GM21367 (cell line): Measurements from ENCODE around the gene ACO1.

Experiments used
- ATAC-seq: cut with Tn5 transposase; IDR thresholded peaks from one replicate; pipeline ENCODE4 v1.9.1; 2021; ENCODE audit not compliant: unreplicated experiment

The ACO1 gene

DNA sequence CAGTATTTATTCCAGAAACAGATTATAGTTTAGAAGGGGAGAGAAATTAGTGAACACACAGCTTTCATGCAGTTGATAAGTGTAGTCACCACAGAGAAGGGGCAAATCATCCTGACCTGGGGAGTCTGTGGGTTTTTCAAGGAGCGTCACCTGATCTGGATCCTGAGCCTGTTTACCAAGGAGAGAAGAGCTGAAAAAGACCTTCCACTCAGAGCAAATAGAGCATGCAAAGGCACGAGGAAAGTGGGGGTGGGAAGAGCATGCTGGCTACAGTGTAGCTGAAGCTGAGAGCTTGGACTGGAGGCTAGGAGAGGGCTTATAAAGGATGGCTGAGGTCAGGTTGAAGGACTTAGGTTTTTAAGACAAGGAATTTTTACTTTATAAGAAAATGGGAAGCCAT, 30.4 kb downstream of the ACO1 start:
- ATAC-seq, result no peak

DNA sequence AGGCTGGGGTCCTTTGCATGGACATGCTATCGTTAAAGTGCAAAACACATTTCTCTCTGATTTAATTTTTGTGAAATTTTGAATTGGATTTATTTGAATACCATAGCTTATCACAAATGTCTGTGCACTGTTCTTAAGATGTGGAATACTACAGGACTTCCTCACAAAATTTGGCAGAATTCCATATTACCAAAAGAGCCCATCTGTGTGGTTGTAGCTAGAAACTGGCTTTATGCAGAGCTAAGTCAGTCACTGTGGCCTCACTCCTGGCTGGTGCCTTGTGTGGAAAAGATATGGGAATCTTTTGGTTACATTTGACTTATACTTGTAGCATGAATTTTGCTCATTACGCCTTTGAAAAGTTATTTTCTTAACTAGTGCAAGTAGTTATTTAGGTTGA, 35.5 kb downstream of the ACO1 start:
- ATAC-seq, result no peak

DNA sequence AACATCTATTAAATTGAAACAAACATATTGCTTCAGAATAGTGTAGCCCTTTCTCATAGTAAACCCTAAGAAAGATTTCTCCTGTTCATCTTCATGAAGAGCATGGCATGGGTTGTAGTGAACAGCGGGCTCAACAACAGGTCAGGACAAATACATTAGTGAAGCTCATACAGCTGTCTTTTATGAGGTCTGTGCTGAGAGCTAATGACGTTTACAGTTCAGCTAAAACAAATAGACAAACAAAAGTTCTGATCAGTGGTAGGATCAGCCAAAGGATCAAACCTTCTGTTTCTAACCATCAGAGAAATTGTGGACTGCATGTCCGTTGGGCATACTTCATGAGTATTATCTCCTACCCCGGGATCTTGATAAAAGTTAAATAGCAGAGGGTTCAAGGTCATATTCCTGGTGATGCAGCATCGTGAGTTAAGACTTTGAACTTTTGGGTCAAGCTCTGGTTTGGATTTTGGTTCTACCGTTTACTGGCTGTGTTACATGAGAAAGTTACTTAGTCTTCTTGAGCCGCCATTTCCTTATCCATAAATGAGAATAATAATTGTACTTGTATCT, 37.9 kb downstream of the ACO1 start:
- no peak for ATAC-seq

DNA sequence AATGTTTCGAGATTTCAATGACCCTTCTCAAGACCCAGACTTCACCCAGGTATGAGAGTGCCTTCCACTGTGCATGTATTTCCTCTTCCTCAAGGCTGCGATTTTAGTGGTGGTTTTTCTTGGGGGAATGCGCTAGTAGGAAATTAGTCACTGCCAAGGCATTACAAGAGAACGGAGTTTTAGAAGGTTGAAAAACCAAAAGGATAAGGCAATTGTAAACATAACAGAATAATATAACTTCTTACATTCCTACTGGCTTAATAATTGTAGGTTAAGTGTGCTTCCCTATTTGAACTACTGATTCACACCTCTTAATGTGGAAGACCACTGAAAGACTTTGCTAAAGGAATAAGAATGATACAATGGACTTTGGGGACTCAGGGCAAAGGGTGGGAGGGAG, 38.9 kb downstream of the ACO1 start:
- ATAC-seq, result no peak

DNA sequence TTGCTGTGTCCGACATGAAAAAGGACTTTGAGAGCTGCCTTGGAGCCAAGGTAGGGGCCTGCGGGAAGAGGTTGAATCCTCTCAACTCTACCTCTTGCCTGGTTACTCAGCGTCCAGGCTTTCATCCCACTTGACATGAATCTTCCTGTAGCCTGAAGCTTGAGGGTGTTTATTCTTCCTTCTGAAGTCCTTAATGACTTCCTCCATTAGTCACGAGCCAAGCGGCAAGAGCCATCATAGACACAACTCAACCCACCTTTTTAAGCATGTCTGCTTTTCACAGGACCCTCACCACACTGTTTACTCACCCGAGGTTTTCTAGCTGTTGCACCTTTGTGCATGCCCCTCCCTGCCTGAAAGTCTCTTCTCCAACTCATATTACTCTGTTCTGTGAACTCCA, 40.2 kb downstream of the ACO1 start:
- no peak for ATAC-seq

DNA sequence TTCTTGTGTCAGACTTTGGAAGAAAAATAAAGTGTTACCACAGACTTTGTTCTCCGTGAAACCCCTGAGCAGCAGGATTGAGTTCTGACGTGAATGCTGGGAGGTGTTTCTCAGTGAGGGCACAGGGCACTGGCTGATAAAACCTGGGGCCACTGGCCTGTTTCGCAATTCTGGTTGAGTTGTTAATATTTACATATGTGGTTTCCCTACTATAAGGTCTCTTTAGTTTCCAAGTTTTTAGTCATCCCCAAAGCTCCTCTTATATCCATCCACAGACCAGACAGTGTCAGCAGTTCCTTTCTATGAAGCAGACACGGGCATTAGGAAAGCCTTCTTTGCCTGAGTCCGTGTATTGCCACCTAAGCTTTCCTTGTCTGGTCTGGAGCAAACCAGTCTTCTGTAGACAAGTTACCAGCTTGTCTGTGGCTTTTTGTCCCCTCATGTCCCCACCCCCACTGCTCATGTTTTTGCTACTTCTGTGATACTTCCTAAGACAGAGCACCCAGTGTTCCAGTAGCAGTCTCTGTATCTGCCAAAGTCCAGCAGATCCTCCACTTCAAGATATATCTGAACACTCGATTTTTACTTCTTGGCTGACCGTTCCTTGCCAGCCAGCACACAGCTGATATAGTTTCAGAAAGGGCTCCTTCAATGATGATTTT, 42.0 kb downstream of the ACO1 start:
- ATAC-seq, result no peak

DNA sequence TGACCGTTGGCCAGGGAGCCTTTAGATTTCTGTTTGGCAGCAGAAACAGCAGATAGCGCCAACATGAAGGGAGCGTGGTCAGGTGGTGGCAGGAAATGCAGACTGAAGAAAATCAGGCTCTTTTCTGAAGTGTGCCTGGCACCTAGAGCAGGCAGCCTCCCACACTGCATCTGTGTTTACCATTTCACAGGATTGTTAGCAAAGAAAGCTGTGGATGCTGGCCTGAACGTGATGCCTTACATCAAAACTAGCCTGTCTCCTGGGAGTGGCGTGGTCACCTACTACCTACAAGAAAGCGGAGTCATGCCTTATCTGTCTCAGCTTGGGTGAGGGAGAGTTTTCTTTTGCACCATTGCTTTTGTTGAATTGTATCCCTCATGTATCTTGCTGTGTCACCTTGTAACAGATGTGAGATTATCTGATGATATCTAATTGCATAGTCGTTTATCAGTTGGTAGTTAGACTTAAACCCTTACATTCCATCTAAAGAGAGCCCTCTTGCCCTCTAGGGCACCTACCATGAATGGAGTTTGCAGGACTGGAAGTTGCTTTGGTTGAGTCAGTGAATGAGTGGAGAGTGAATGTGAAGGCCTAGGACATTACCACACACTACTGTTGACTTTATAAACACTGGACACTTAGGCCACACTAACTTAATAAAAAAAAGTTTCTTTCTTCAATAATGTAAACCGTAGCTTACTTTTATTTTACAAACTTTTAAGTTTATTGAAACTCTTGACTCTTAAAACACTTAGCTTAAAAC, 42.8 kb downstream of the ACO1 start:
- no peak for ATAC-seq

DNA sequence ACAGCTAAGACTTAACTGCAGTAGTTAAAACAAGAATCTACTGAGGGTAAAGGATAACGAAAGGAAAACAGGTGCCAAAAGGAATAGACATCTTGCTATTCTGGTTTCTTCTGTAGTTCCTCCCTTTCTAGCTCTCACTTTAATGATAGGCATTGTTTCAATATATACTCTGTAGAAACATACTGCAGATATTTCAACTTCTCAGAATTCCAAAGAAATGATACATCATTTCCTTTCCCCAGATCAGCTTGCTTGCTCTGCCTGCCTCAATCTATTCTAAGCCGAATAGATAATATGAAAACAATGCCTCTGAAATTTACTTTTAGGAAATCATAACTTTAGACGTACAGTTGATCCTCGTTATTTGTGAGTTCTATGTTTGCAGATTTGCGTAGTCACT, 46.3 kb downstream of the ACO1 start:
- ATAC-seq, result no peak

DNA sequence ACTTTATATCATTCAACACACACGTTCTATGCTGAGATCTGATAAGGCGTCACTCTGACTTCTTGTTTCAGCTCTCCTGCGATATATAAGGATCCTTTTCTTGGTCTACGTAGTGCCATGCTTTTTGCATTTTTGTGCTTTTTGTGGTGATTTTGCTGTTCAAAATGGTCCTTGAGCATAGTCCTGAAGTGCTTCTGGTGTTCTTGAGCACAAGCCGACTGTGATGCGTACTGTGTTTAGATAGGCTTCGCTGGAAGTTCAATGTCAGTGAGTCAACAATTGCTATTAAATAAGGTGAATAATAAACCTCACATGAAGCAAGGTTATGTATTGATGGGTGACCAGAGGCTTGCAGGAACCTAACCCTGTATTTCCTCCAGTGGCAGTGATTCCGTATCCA, 46.8 kb downstream of the ACO1 start:
- no peak for ATAC-seq

DNA sequence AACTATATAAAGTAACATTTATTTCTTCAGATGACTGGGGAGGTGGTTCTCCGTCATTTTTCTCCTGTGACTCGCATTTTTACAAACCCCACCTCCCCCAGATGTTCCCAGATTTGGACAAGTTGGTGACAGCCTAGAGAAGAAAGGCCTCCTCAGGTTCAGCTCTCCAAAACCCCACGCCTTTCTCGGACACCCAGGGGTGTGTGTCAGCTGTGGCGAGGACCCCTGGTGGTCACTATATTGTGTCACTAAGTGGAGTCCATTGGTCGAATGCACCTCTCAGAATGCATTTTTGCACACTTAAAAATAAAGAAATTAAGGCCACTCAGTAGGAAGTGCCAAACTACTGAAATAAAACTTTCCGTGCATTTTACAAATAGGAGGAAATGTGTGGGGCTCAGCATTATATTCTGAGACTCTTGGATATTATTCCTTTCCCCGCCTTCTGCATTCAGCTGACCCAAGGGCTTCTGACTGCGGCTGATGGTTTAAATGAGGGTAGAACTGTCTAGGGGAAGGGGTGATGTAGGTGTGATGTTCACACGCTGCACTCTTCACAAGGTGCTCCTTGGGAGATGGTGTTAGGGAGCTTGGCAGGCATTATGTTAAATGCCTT, 47.6 kb downstream of the ACO1 start:
- ATAC-seq, result no peak

DNA sequence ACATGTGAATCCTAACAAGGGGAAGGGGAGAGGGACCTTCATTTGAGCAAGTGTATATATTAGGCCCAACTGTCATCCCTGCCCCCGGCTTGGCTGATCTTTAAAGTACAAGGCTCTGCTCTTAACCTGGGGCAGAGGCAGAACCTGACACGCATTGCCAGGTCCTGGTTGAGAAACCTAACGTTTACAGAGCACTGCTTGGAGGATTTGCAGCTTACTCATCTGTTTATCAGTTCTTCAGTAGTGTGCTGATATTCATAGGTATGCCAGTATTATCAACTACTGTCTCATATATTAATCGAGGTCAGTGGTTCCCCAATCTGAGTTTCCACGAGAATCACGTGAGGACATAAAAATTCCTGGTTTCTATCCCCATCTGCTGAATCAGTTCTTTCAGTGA, 50.4 kb downstream of the ACO1 start:
- ATAC-seq, result no peak

DNA sequence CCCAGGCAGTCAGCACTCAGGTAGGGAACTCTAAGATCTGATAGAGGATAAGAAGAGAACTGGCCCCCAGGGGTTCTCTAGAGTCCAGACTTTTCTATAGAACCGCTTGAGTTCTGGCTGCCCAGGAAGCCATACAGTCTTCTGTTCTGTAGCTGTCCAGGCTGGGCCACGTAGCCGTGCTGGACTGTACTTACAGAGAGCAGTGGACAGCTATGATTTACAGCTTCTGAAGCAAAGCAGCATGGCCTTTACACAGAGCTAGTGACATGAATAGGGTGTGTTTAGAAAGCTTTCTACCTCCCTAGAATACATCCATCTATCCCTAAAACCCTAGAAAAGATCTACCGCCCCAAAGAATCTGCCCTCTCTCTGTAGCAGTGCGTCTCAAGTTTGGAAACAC, 57.2 kb downstream of the ACO1 start:
- no peak for ATAC-seq

DNA sequence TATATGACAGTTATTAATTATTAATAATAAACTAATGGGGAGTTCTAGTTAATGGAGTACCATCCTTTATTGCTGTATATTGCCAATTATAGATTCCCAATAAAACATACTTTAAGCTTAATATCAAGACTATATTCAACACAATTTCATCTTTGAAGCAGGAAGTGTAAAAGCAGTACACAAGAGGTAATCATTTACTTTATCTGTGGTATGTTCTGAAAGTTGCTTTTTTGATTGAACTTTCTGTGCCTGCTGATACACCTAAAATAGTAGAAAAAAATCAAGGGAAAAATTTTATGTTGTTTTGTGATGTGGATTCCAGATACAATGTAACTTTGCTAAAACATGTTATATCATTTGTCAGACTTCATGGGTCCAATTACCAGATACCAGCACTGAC, 58.0 kb downstream of the ACO1 start:
- no peak for ATAC-seq

DNA sequence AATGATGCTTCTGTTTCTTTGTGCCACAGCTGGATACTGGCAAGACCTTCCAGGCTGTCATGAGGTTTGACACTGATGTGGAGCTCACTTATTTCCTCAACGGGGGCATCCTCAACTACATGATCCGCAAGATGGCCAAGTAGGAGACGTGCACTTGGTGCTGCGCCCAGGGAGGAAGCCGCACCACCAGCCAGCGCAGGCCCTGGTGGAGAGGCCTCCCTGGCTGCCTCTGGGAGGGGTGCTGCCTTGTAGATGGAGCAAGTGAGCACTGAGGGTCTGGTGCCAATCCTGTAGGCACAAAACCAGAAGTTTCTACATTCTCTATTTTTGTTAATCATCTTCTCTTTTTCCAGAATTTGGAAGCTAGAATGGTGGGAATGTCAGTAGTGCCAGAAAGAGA, 65.5 kb downstream of the ACO1 start:
- no peak for ATAC-seq

DNA sequence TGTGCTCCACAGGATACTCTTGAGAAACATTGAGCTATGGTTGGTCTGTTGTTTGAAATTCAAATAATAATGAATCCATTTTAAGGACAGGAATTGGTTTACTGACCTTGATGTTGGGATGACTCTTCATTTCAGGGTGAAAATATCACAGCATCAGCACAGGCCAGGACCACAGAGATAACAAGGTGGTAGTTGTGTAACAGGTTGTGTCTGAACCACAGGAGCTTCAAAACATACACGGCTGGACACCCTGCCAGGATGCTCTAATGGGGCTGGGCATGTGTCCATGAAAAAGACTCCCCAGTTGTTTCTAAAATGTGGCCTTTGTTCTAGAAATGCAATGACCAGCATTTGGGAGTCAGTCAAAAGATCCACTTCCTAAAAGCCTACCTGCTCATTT, 69.8 kb downstream of the ACO1 start:
- ATAC-seq, result no peak

DNA sequence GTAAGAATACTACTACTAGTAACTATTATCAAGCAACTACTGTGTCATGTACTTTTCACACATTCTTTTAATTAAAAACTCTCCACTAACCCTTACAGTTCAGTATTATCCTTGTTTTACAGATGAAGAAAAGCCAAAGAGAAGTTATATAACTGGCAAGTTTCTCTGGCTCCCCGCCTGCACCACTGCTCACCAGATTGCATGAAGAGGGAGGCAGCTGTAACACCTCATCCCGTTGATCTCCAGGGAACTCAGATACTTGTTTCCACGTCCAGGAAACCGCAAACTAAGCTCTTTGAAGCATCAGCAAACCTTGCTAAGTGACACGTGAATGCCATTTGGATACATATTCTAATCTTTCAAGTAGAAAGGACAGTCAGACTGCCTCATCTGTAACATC, 71.3 kb downstream of the ACO1 start:
- no peak for ATAC-seq

DNA sequence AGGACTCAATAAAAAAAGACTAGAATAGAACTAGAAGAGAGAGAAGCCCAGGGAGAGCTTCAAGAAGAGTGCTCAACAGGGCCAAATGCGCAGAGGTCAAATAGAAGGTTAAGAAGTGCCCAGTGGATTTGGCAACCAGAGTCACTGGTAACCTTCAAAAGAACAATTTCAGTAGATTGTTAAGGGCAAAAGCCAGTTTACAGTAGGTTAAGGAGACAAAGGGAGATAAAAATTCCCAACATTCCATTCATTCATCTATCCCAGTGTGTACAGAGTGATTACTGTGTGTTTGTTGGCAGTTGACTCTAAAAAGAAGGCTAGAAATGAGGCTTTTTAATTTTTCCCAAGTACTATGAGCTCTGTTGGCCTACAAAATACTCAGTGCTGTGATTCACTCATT, 72.1 kb downstream of the ACO1 start:
- ATAC-seq, result no peak

DNA sequence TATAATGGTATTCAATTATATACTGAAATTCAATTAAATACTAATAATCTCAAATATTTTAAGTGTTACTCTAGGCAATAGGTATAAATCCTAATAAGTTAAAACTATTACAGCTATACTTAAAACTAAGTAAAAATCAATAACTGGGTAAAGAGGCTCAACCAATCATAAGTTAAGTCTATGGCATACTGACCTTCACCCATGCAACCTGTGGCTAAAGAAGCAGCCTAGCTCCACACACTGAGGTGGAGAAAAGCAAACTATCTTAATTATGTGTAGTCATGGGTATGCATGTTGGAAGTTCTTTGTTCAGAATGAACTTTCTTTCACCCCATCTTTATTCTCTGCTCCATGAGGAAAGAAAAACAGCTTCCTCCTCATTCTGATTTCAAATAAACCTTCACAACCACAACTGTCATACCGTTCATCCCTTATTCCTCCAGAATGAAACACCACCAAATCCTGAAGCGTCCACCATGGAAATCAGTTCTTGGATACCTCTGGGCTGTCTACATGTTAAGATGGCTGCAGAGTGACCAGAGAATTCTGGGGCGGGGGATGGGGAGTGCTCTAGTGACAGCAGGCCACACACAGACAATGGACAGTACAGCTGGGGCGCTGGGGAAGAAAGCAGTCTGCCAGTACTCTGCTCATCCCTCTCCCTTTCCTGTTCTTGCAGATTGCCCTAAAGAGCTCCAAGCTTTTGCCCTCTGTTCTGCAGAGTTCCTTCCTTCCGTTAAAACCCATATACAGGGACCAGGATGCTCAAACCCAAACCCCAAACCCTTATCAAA, 79.3 kb downstream of the ACO1 start:
- no peak for ATAC-seq

DNA sequence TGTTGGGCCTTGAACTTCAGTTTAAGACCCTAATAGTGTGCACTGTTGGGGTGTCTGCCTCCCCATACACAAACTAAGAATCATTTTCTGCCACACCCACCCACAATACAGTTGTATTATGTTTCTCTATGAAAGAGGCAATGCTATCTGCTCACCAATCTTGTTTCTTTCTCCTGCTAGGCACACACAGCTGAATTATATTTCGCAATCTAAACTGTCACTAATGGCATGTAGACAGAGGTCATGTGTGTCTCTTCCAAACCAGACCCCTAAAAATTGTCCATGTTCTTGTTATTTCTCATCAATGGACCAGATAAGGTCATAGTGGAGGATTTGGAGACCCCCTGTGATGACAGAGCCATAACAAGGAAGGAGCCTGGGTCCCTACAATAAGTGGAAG, 84.3 kb downstream of the ACO1 start:
- ATAC-seq, result no peak

DNA sequence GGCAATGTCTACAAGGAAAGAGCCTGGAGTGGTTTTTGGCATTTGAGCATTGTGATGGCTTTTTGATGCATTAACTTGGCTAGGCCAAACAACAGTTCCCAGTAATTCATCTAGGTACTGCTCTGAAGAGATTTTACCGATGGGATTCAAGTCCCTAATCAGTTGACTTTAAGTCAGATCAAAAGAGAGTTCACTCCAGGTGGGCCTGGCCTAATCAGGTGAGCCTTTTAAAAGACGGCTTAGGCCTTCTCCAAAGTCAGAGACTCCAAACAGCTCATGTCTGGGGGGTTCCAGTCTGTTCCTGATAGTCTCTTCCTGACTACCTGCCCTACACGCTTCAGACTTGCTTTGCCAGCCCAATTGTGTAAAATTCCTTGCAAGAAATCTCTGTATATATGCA, 87.9 kb downstream of the ACO1 start:
- ATAC-seq, result no peak

DNA sequence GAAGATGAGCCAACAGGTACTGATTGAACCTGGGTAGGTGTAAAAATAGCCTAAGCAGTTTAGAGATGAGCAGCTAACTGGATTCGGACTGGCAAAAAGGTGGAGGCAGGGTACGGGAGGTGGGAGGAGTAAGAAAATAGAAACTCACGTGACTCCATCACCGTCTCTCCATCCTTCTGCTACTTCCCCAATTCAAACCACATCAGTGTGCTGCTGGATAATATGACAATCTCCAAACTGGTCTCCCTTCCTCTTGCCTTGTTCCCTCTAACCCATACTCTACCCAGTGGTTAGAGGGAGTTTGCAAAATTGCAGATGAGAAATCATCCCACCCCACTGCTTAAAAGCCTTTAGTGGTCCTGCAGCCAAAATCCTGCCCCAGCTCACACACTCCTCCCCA, 98.9 kb downstream of the ACO1 start:
- no peak for ATAC-seq
